Esophagus squamous epithelium (tissue), 4 donors: ENCODE results near the gene WDPCP.

Experiments used
- POLR2A ChIP-seq, 4 donors: fragments of 450-650 bp; IDR thresholded peaks; one replicate each; pipeline ENCODE4 v1.6.1; 2017; ENCODE audit warnings: antibody characterized with exemption in 4 of 4, mild to moderate bottlenecking in 4 of 4, moderate library complexity in 3 of 4
- TF ChIP-seq, protein P1 (sequence below), 6 experiments: fragments of 450-650 bp in 4 of 6; fragments of 200-600 bp in 2 of 6; sonication (generic) in 2 of 6; IDR thresholded peaks; one replicate each; pipeline ENCODE4 v1.5.1; 2016 to 2019; ENCODE audit warnings: antibody characterized with exemption in 6 of 6, mild to moderate bottlenecking in 4 of 6, moderate library complexity in 4 of 6

DNA sequence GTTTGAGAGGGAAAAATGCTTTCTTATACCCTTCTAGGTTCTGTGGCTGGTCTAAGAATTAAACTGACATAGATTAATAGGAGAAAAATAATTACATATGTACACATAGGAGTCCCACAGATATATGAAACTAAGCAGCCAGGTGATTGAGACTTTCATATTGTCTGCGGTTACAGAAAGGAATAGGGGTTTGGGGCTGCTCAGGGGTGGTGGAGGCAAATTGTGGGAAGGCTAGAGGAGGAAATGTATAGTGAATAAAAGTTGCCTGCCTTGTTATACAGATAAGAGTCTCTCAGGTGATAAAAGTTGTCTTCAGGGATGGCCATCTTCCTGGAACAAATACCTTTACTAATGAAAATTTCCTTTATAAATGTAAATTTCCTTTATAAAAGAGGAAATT is 29.1 kb upstream of the WDPCP start:
- TF ChIP-seq, protein P1, sequence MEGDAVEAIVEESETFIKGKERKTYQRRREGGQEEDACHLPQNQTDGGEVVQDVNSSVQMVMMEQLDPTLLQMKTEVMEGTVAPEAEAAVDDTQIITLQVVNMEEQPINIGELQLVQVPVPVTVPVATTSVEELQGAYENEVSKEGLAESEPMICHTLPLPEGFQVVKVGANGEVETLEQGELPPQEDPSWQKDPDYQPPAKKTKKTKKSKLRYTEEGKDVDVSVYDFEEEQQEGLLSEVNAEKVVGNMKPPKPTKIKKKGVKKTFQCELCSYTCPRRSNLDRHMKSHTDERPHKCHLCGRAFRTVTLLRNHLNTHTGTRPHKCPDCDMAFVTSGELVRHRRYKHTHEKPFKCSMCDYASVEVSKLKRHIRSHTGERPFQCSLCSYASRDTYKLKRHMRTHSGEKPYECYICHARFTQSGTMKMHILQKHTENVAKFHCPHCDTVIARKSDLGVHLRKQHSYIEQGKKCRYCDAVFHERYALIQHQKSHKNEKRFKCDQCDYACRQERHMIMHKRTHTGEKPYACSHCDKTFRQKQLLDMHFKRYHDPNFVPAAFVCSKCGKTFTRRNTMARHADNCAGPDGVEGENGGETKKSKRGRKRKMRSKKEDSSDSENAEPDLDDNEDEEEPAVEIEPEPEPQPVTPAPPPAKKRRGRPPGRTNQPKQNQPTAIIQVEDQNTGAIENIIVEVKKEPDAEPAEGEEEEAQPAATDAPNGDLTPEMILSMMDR (IDR thresholded peaks at IDR 0.05): no peak
- TF ChIP-seq POLR2A (IDR thresholded peaks at IDR 0.05): no peak
